CD4-positive, alpha-beta T cell treated with Interleukin-4 for 1 hour (primary cell): ENCODE results near the gene NPAS3.

Experiments used
- DNase-seq, 2 donors: peaks; one replicate each; pipeline ENCODE4 v3.0.0-alpha.2; 2020 to 2022

Gene NPAS3

GRCh38 chr14:33736299-33736825, 797.7 kb downstream of the NPAS3 start:
- no peak for DNase-seq

- DNase-seq: no peak
These were observed 798.3 kb downstream of the NPAS3 start for GRCh38 chr14:33736979-33737378.

GRCh38 chr14:33737446-33737845, 798.8 kb downstream of the NPAS3 start:
- no peak for DNase-seq

- DNase-seq: no peak
These were observed 799.4 kb downstream of the NPAS3 start for GRCh38 chr14:33738029-33738428.

DNA sequence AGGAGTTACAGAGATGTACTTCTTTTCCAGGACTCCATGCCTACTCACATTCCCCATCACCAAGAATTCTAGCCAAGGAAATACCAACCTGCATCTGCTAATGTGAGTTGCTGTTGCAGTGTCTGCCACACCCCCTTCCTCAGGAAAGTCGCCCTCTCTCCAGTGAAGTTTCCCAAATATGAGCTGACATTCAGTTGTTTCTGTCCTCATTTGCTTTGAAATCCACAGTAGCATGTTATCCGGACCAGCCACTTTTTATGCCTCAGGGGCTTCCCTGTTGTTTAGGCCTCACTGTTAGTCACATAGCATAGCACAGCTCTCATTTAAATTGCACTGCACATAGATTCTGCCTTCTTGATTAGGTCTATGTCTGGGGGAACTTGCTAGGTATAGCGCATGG, 799.8 kb downstream of the NPAS3 start:
- DNase-seq: no peak

DNA sequence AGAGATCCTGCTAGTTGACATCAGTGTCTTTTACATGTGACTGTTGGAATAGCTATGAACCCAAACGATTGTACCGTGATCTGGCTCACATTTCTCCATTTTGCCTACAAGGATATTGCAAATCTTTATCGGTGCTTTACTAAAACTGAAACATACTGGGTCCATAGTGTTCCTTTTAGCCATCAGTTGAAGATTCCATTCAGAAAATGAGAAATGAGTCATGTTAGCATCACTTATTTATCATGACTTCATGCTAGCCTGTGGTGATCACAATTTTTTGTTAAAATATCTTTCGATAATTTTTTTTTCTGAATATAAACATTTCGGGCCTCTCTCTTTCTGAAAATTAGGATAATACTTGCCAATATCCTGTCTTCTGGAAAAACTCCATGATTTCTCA, 801.9 kb downstream of the NPAS3 start:
- DNase-seq: no peak

DNA sequence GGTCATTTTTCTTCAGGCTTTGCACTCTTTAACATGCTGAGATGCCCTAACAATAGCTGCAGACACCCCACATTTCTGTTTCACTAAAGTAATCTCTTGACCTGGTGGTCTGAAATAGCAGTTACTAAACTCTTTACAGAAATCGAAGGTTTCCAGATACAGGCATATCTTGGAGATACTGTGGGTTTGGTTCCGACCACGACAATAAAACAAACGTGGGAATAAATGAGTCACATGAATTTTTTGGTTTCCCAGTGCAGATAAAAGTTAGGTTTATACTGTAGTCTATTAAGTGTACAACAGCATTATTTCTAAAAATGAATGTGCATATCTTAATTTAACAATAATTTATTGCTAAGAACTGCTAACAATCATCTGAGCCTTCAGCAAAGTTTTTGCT, 803.5 kb downstream of the NPAS3 start:
- DNase-seq: no peak

- no peak for DNase-seq
These were observed 806.5 kb downstream of the NPAS3 start for GRCh38 chr14:33745163-33745562.

DNA sequence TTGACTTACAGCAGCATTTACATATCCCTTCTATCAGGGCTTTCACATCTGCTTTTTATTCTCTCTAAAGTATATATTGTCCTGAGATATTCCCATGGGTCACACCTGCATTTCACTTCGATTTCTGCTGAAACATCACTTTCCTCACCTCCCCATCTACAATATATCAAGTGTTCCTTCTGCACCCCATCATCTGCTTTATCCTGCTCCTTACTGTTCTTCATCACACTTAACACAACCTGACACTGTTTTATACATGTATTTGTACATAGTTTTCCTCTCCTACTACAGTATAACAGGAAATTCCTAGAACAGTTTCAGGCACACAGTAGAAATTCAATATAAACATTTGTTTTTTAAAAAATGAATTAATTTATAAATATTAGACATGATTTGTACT, 809.1 kb downstream of the NPAS3 start:
- no peak for DNase-seq

- DNase-seq: no peak
These were observed 815.6 kb downstream of the NPAS3 start for GRCh38 chr14:33754261-33754660.

DNA sequence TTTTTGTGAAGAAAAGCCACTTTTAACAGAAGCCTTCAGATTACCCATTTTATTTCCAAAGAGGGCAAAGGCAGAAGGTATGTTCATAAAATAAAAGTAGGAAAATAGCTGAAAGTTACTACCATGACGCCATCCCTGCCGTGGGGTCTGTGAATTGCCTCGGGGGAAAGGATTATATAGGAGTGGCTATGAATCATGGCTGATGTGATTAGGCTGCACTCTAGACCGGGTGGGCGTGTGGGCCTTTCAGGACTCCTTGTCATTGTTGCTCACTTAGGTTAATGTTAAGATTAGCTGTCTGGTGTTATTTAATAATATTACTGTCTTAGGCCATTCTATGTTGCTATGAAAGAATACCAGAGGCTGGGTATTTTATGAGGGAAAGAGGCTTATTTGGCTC, 816.7 kb downstream of the NPAS3 start:
- no peak for DNase-seq

- no peak for DNase-seq
These were observed 818.2 kb downstream of the NPAS3 start for GRCh38 chr14:33756833-33757232.

DNA sequence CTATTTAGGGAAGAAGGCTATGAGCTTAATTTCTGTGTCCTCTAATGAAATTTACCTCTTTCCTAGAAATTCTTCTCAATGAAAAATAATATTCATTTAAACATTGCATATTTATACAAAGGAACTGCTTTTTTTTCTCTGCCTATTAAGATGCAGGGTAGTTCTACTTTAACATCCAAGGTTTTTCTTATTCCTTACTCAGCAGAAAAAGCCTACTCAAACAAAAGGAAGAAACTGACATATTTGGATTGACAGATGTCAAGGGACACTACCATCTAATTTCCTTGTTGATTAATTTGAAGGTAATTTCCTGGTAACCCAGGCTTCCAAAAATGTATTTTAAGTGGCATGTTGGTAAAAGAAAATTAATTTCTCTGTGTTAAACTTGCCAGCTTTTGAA, 819.9 kb downstream of the NPAS3 start:
- DNase-seq: no peak

GRCh38 chr14:33762161-33762851, 823.6 kb downstream of the NPAS3 start:
- DNase-seq: no peak

- DNase-seq: no peak
These were observed 826.4 kb downstream of the NPAS3 start for GRCh38 chr14:33764876-33765650.

DNA sequence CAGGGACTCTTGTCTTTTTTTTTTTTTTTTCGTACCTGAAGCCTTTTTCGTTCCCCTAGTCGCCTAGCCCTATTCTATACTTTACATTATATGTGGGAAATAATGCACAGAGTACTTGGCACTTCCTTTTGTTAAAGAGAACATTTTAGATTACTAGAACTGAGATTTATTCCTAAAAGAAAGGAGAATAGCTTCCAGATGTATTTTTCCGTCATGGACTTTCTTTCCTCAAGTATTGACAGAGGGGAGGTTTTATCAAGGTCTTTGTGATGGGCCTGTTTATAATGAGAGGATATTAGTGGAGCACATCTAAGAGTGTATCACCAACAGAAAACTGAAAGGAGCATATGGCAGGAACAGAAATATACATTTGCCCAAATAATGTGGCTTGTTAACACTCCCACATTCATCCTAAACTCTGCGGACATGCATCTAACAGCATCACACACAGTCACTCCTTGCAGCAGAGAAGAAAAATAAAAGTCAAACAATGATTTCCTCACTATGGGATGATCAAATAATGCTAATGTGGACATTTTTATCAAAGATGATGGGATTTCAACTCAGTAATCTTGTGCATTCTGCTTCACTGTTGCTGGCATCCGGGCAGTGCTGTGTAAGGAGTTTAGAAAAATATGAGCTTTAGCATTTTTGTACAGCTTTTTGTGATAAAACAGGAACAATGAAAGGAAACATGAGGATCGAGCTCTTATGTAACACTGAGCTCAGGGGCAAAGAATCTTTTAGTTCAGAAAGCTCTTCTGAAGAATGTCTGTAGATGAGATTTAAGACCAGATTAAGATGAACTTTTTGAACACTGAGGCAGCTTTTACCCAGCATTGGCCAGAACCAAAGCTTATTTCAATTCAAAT, 829.1 kb downstream of the NPAS3 start:
- no peak for DNase-seq

GRCh38 chr14:33768458-33768830, 829.8 kb downstream of the NPAS3 start:
- no peak for DNase-seq

DNA sequence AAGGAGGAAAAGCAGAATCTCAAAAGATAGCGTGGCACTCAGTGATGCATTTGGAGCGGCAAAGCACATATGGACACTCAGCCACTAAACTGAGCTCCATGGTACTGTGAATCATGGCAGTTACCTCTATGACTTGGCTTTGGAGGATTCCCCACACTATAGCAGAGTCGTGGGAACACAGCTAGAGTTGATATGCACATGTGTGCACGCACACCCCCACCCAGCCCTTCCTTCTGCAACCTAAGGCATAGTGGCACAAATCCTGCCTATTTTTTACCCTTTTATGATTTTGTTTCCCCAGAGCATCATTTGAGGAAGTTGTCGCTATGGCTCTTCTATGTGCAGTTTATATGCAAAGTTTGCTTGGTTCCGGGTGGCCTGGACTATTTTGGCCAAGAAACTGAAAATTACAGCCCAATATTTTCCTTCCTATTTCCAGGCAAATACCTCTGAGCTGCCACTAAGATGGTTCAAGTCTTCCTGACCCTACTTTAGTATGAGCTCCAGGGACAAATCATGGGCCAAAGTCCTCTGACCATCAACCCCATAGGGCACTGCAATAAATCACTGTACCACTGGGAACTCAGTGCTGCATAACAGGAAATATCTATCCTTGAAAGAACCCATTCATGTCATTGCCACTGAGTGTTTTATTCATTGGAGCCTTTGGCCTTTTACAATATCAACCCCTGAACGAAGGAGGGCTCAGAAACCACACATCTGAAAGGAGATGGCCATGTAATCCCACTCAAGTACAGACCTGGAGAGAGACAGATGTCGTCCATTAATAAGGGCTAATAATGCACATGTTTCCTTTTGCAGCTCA, 834.7 kb downstream of the NPAS3 start:
- DNase-seq: no peak

GRCh38 chr14:33774161-33774560, 835.5 kb downstream of the NPAS3 start:
- no peak for DNase-seq

- no peak for DNase-seq
These were observed 836.2 kb downstream of the NPAS3 start for GRCh38 chr14:33774723-33775470.

GRCh38 chr14:33776871-33777270, 838.2 kb downstream of the NPAS3 start:
- no peak for DNase-seq

DNA sequence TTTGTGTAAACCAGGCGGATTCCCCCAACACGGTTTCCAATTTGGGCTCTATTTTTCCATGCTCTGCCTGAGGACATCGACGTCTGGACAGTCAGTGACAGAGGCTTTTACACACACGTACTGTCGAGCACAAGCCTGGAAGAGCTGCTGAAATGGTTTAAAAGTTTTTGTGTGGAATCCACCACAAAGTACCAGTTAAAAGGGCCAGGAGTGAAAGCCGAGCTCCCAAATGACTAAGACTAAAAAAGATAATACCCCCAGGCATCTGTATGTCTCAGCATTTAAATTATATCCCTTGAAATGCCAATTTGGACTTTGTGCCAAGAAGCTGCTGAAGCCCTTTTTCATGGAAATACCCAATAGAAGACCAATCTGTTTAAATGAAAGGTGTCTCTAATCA, 839.0 kb downstream of the NPAS3 start:
- no peak for DNase-seq
